Brain microvascular endothelial cell (primary cell): ENCODE results near the gene SMIM23.

Source experiments
- DNase-seq: peaks from one replicate; pipeline ENCODE4 v3.0.0-alpha.2; 2020
- H3K27ac ChIP-seq: fragments of 250-450 bp; sonication (Bioruptor Pico); 2 replicates; pipeline ENCODE4 v1.5.1; 2020; ENCODE audit warnings: mild to moderate bottlenecking, moderate library complexity
- H3K27me3 ChIP-seq: fragments of 250-450 bp; sonication (Bioruptor Pico); replicated peaks from 2 replicates; pipeline ENCODE4 v1.5.1; 2020; ENCODE audit warnings: mild to moderate bottlenecking
- H3K36me3 ChIP-seq: fragments of 250-450 bp; sonication (Bioruptor Pico); replicated peaks from 2 replicates; pipeline ENCODE4 v1.5.1; 2020; ENCODE audit warnings: mild to moderate bottlenecking
- H3K4me3 ChIP-seq: 2 replicates; pipeline ENCODE4 v1.5.1; 2011; ENCODE audit warnings: low read depth, mild to moderate bottlenecking, control low read depth, low read length, moderate library complexity
- in situ Hi-C: cut with HindIII; loops from 2 replicates; pipeline ENCODE4 v1.10.0; 2017; ENCODE audit warnings: low sequenced_read_pairs, low pct_ligation_motif_present
- TF ChIP-seq, protein P1 (sequence below): IDR thresholded peaks from 2 replicates; pipeline ENCODE4 v1.5.1; 2011; ENCODE audit warnings: low read depth, mild to moderate bottlenecking, moderate library complexity, low read length, control low read depth, inconsistent platforms; ENCODE audit errors: missing control alignments

Gene SMIM23

DNA sequence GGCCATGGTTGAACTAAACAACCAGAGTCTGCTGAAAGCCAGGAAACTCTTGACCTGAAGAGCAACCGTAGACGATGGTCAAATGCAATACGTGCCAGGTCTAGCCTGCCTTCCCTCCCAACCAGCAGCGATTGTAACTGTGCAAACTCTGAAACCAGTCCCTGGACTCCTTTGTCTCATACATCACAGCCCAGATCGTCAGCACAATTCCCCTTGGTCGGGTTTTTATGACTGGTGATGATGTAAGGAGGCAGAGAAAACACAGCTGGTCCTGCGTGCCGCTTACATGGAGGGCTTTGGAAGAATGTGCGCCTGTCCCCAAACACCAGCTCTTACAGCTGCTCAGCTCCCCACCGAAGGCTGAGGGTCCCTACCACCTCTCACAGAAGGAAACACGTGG is 24.6 kb downstream of the SMIM23 start:
- in situ Hi-C loops, result no loop called here
- Histone ChIP-seq H3K4me3 (no peak overlapping the region), H3K36me3 (no peaks in the 10 kb centered on the region), H3K27ac (no peak overlapping the region), H3K27me3 (peaks cover 17% of the 10 kb centered on the region)
- no peak for DNase-seq
- TF ChIP-seq, protein P1, sequence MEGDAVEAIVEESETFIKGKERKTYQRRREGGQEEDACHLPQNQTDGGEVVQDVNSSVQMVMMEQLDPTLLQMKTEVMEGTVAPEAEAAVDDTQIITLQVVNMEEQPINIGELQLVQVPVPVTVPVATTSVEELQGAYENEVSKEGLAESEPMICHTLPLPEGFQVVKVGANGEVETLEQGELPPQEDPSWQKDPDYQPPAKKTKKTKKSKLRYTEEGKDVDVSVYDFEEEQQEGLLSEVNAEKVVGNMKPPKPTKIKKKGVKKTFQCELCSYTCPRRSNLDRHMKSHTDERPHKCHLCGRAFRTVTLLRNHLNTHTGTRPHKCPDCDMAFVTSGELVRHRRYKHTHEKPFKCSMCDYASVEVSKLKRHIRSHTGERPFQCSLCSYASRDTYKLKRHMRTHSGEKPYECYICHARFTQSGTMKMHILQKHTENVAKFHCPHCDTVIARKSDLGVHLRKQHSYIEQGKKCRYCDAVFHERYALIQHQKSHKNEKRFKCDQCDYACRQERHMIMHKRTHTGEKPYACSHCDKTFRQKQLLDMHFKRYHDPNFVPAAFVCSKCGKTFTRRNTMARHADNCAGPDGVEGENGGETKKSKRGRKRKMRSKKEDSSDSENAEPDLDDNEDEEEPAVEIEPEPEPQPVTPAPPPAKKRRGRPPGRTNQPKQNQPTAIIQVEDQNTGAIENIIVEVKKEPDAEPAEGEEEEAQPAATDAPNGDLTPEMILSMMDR, result no peak

DNA sequence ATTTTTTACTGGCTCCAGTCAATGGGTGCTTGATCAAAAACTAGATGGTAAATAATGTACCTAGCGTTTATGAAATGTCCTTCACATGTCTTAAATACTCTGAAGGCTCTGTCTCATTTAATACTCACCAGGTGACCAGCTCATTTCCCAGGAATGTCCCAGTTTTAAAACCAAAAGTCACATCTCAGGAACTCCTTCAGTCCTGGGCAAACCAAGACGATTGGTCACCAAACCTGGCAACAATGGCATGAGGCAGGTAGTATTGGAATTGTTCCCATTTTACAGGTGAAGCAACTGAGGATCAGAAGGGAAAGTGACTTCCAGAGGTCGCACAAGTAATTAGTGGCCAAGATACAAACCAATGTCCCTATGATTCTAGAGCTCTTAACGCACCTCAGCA is 27.7 kb downstream of the SMIM23 start:
- in situ Hi-C loops, result no loop called here
- no peak overlapping the region for H3K4me3 ChIP-seq
- TF ChIP-seq, protein P1, result no peak
- no peaks in the 10 kb centered on the region for H3K36me3 ChIP-seq
- H3K27ac ChIP-seq, result no peak overlapping the region
- no peaks in the 10 kb centered on the region for H3K27me3 ChIP-seq
- DNase-seq, result no peak

DNA sequence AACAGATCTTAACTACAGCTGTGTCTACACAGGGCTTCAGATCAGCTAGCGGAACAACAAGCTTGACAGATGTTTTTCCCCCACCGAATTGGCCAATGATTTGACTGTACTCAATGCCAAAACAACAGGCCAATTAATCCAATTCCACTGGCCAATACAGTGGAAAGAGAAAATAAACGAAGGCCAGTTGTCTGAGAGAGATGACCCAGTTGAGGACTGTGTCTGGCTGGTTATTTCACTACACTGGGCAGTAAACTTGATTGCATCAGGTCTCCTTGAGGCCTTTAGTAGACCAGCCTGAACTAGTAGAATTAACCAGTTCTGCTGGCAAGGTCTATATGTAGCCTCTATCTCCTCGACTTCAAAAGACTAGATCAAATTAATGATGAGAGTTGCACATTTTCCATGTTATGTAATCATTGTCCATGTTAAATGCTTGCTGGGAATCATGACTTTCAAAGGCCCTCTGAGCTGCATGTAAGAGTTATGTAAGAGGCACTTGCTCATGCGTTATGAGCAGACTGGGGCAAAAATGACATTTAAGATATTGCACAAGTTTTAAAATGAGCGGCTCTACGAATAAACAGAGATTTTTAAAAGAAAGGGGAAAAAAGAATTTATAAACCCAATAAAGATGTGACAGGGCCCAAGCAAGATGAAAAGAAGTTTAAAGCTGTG is 28.3 kb downstream of the SMIM23 start:
- in situ Hi-C loops, result no loop called here
- Histone ChIP-seq H3K27ac (no peak overlapping the region), H3K27me3 (no peaks in the 10 kb centered on the region), H3K36me3 (no peaks in the 10 kb centered on the region), H3K4me3 (no peak overlapping the region)
- TF ChIP-seq, protein P1, result no peak
- no peak for DNase-seq

DNA sequence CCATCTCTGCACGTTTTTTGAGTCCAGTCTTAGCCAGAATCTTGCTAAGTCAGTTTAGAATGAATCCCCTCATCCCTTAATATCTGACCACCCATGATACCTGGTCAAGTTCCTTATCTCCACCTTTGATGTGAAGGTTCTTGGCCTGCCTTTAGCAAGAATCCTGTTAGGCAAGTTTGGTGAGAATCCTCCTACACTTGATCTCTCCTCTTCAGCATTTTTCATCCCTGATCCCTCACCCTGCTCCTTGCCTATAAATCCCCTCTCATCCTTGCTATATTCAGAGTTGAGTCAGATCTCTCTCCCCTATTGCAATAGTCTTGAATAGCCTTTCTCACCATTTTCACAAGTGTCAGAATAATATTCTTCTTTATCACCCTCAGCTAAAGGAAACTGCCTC is 31.0 kb downstream of the SMIM23 start:
- Histone ChIP-seq H3K27ac (no peak overlapping the region), H3K27me3 (no peaks in the 10 kb centered on the region), H3K36me3 (no peaks in the 10 kb centered on the region), H3K4me3 (no peak overlapping the region)
- TF ChIP-seq, protein P1, result no peak
- no peak for DNase-seq
- in situ Hi-C loops, result no loop called here

DNA sequence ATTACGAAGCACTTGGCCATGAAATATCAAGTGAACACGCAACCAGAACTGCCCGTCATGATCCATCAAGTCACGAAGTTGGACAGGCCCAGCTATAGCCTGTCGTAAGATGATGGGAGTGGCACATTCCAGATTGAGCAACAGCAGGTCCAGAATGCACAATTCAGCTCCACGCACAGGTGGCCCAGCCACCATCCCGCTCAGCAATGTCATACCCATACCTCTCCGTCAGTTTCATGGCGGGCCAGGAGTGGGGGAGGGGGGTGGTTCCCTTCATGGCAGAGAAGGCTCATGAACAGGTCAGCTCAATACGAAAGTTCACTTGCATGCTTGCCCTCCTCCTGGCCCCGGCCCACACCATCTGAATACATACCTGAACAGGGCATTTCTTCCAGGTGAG is 34.9 kb downstream of the SMIM23 start:
- no peak overlapping the region for H3K27ac ChIP-seq
- H3K36me3 ChIP-seq, result no peaks in the 10 kb centered on the region
- H3K27me3 ChIP-seq, result no peaks in the 10 kb centered on the region
- no peak for DNase-seq
- TF ChIP-seq, protein P1, result no peak
- in situ Hi-C loops, result no loop called here
- H3K4me3 ChIP-seq, result no peak overlapping the region

DNA sequence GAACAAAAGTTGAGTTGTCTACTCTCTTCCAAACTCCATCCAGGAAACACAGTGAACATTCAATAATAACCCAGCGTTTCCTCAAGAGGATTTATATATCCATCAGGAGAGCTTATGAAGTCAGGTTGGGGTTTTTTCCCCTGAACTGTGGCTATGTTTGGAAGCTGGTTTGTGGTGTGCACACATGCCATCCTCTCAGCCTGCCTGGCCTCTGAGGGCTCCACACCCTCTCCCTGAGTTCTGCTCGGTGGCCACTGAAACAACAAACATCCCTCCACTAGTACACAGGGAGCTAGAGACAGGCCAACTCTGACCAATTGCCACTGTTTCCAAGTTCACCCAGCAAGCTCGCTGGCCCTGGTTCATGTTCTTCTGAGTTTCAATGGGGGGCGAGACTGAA is 35.7 kb downstream of the SMIM23 start:
- Histone ChIP-seq H3K36me3 (no peaks in the 10 kb centered on the region), H3K27me3 (no peaks in the 10 kb centered on the region), H3K27ac (no peak overlapping the region), H3K4me3 (no peak overlapping the region)
- no peak for DNase-seq
- in situ Hi-C loops, result no loop called here
- TF ChIP-seq, protein P1, result no peak
